HepG2 (cell line): ENCODE results near the gene CHDH. TPM values are rescaled to one million over a fixed set of nuclear protein-coding genes. Genes with fewer than 3 reads are reported as not detected.

ENCODE experiments used
- ATAC-seq: fragments of 200-7000 bp; cut with Tn5 transposase; 3 replicates; pipeline ENCODE4 v1.9.1; 2020; ENCODE audit warnings: mild to moderate bottlenecking, moderate library complexity
- BruUV-seq: library from RNA; stranded (reverse); fragments of 400-500 nt; replicated peaks from 2 replicates; lab custom pipeline; 2021; lab: Mats Ljungman, UMichigan
- CTCF ChIA-PET: fragments of 300-600 bp; formaldehyde crosslinking; extraction: SDS; loops from one replicate; lab custom pipeline; 2021; ENCODE audit warnings: low total read pairs, inconsistent platforms, low intra/inter-chr PET ratio; lab: Yijun Ruan, JAX
- POLR2A ChIA-PET: fragments of 350-600 bp; sonication (Branson Sonifier 250); formaldehyde crosslinking; loops from one replicate; lab custom pipeline; 2020; ENCODE audit warnings: antibody characterized with exemption, inconsistent platforms; lab: Yijun Ruan, JAX
- DNase-seq: peaks from one replicate; pipeline ENCODE4 v3.0.0-alpha.2; 2015; ENCODE audit warnings: low spot score
- FAIRE-seq: peaks from 3 replicates; lab custom pipeline; 2011; peaks lifted over from hg19 to GRCh38; lab: Jason Lieb, UNC
- H2AFZ ChIP-seq: one replicate; pipeline ENCODE4 v1.6.1; 2011; ENCODE audit warnings: low read length, inconsistent platforms
- H3K27ac ChIP-seq: fragments of 300-600 bp; 3 replicates; pipeline ENCODE4 v1.8.0; 2011; ENCODE audit warnings: mixed run types, mild to moderate bottlenecking, mixed read lengths, low read length, inconsistent platforms; ENCODE audit not compliant: insufficient read depth; ENCODE audit errors: extremely low read length
- H3K27me3 ChIP-seq, 2 experiments: fragments of 200-600 bp in 1 of 2; 2 replicates in 1 of 2; 3 replicates in 1 of 2; pipeline versions ENCODE4 v1.6.0 to v1.8.0; 2011; ENCODE audit warnings: low read length in 2 of 2, mild to moderate bottlenecking in 2 of 2, moderate library complexity in 2 of 2, inconsistent platforms in 1 of 2; ENCODE audit not compliant: insufficient read depth in 2 of 2, control insufficient read depth in 1 of 2
- H3K36me3 ChIP-seq, 2 experiments: fragments of 200-600 bp in 1 of 2; replicated peaks in 1 of 2; 2 replicates in 1 of 2; 3 replicates in 1 of 2; pipeline versions ENCODE4 v1.5.1 to v1.8.0; 2011; ENCODE audit warnings: low read length in 2 of 2, inconsistent platforms in 1 of 2; ENCODE audit not compliant: insufficient read depth in 2 of 2, control insufficient read depth in 1 of 2
- H3K4me1 ChIP-seq: 2 replicates; pipeline ENCODE4 v1.5.1; 2012; ENCODE audit warnings: low read length, inconsistent platforms; ENCODE audit not compliant: insufficient read depth
- H3K4me2 ChIP-seq: 2 replicates; pipeline ENCODE4 v1.6.0; 2011; ENCODE audit warnings: low read depth, low read length, inconsistent platforms
- H3K4me3 ChIP-seq, 3 experiments: fragments of 200-600 bp in 1 of 3; sonication (generic), shearing (Covaris generic) in 1 of 3; replicated peaks in 1 of 3; 2 replicates each; pipeline ENCODE4 v1.5.1; 2011 to 2016; ENCODE audit warnings: low read length in 3 of 3, inconsistent platforms in 2 of 3, low read depth in 2 of 3, mild to moderate bottlenecking in 2 of 3, control low read depth in 1 of 3, mixed read lengths in 1 of 3; ENCODE audit not compliant: insufficient read depth in 1 of 3
- H3K79me2 ChIP-seq: one replicate; pipeline ENCODE4 v1.6.1; 2011; ENCODE audit warnings: low read length, inconsistent platforms; ENCODE audit not compliant: insufficient read depth
- H3K9ac ChIP-seq: 2 replicates; pipeline ENCODE4 v1.6.0; 2011; ENCODE audit warnings: mild to moderate bottlenecking, low read depth, low read length, inconsistent platforms; ENCODE audit not compliant: insufficient read depth
- H3K9me3 ChIP-seq: 2 replicates; pipeline ENCODE4 v1.5.1; 2012; ENCODE audit warnings: mild to moderate bottlenecking, low read length
- H4K20me1 ChIP-seq: 2 replicates; pipeline ENCODE4 v1.6.0; 2011; ENCODE audit warnings: inconsistent platforms, mild to moderate bottlenecking, low read length, moderate library complexity; ENCODE audit not compliant: insufficient read depth
- CBX5 ChIP-seq: sonication (generic); formaldehyde crosslinking; IDR thresholded peaks from 2 replicates; pipeline ENCODE4 v1.4.0; 2020; ENCODE audit warnings: missing genetic modification reagents, borderline replicate concordance
- CCAR2 ChIP-seq: fragments of 200-400 bp; formaldehyde crosslinking; optimal IDR thresholded peaks from 2 replicates; pipeline ENCODE3; 2018; ENCODE audit warnings: low read depth, mild to moderate bottlenecking, low read length, moderate library complexity
- HDAC6 ChIP-seq: fragments of 200-600 bp; sonication (generic); IDR thresholded peaks from 2 replicates; pipeline ENCODE4 v1.7.0; 2017; ENCODE audit warnings: mild to moderate bottlenecking, antibody characterized with exemption, low read length, low read depth
- NFE2L2 ChIP-seq: fragments of 150-350 bp; IDR thresholded peaks from 2 replicates; pipeline ENCODE4 v1.6.1; 2014; ENCODE audit warnings: low read length
- PAWR ChIP-seq: sonication (generic); formaldehyde crosslinking; IDR thresholded peaks from 2 replicates; pipeline ENCODE4 v1.4.0; 2020; ENCODE audit warnings: missing genetic modification reagents, mild to moderate bottlenecking, borderline replicate concordance
- POLR2A ChIP-seq, 2 experiments: IDR thresholded peaks; 2 replicates each; pipeline ENCODE4 v1.6.1; 2011; ENCODE audit warnings: low read depth in 2 of 2, low read length in 2 of 2, mild to moderate bottlenecking in 1 of 2, moderate library complexity in 1 of 2; ENCODE audit not compliant: insufficient read depth in 1 of 2
- RBM39 ChIP-seq: fragments of 200-400 bp; formaldehyde crosslinking; IDR thresholded peaks from one replicate; pipeline ENCODE4 v1.6.1; 2018; ENCODE audit warnings: antibody characterized with exemption, mild to moderate bottlenecking, low read depth, low read length; ENCODE audit not compliant: poor library complexity, severe bottlenecking
- TERF1 ChIP-seq: sonication (generic); formaldehyde crosslinking; IDR thresholded peaks from 2 replicates; pipeline ENCODE4 v1.8.0; 2022; ENCODE audit warnings: mild to moderate bottlenecking, missing genetic modification reagents, moderate library complexity
- ZNF180 ChIP-seq: sonication (generic); formaldehyde crosslinking; IDR thresholded peaks from 2 replicates; pipeline ENCODE4 v1.4.0; 2020; ENCODE audit warnings: low read depth, missing genetic modification reagents, borderline replicate concordance
- ZNF547 ChIP-seq: sonication (generic); formaldehyde crosslinking; IDR thresholded peaks from 2 replicates; pipeline ENCODE4 v1.5.1; 2020; ENCODE audit warnings: mild to moderate bottlenecking, missing genetic modification reagents
- ZNF629 ChIP-seq: sonication (generic); formaldehyde crosslinking; conservative IDR thresholded peaks from 2 replicates; pipeline ENCODE4 v1.5.0; 2020; ENCODE audit warnings: missing genetic modification reagents
- ZNF660 ChIP-seq: sonication (generic); formaldehyde crosslinking; IDR thresholded peaks from 2 replicates; pipeline ENCODE4 v1.5.1; 2020; ENCODE audit warnings: mild to moderate bottlenecking, low read depth, missing genetic modification reagents, borderline replicate concordance
- ZNF749 ChIP-seq: sonication (generic); formaldehyde crosslinking; IDR thresholded peaks from 2 replicates; pipeline ENCODE4 v1.8.0; 2022; ENCODE audit warnings: mild to moderate bottlenecking, missing genetic modification reagents, moderate library complexity, borderline replicate concordance
- ZNF775 ChIP-seq: sonication (generic); formaldehyde crosslinking; IDR thresholded peaks from 2 replicates; pipeline ENCODE4 v1.4.0; 2020; ENCODE audit warnings: missing genetic modification reagents, mild to moderate bottlenecking, moderate library complexity, borderline replicate concordance
- ZNF780A ChIP-seq: sonication (generic); formaldehyde crosslinking; IDR thresholded peaks from 2 replicates; pipeline ENCODE4 v1.8.0; 2022; ENCODE audit warnings: mild to moderate bottlenecking, missing genetic modification reagents, moderate library complexity
- ZSCAN5A ChIP-seq: sonication (generic); formaldehyde crosslinking; IDR thresholded peaks from 2 replicates; pipeline ENCODE4 v1.8.0; 2022; ENCODE audit warnings: mild to moderate bottlenecking, missing genetic modification reagents, borderline replicate concordance
- WGBS: methylation state at CpG from one replicate; pipeline ENCODE4 v1.1.6; 2017; ENCODE audit warnings: low lambda C conversion rate; 5-methylcytosine and 5-hydroxymethylcytosine counted together
- in situ Hi-C: cut with HindIII; loops from 2 replicates; pipeline ENCODE4 v1.10.0; 2017; ENCODE audit warnings: low pct_unique_long_range_greater_than_20kb; ENCODE audit not compliant: extremely low pct_ligation_motif_present
- intact Hi-C: fragments of 100-400 bp; cut with micrococcal nuclease; formaldehyde crosslinking; loops from one replicate; pipeline ENCODE4 v1.10.0; 2022; ENCODE audit not compliant: unreplicated experiment
- polyA plus RNA-seq, 8 experiments: library from polyadenylated mRNA; depleted of rRNA in 3 of 8; stranded (reverse) in 7 of 8; unstranded in 1 of 8; fragments of >200 nt; fragmentation: Illumina TruSeq in 4 of 8; extraction: Trizol in 4 of 8; gene quantifications; 2 replicates each; pipeline versions ENCODE4 v1.2.1 to v1.2.3, GENCODE V29; 2011 to 2016; ENCODE audit warnings: low read depth in 4 of 8, missing spikeins in 1 of 8, mixed read lengths in 1 of 8; ENCODE audit not compliant: insufficient read depth in 1 of 8
- total RNA-seq, 5 experiments: library from RNA; depleted of rRNA; stranded (reverse); fragments of >200 nt; fragmentation: Illumina TruSeq; extraction: Trizol; gene quantifications; 2 replicates each; pipeline ENCODE4 v1.2.3, GENCODE V29; 2016; ENCODE audit warnings: low read depth in 1 of 5

Gene CHDH
- total and polyA plus RNA-seq, 2 of the 13 experiments (the other 11 are each of a cell fraction or from before 2014, with no cell fraction given): 28.1 to 48.9 TPM

GRCh38 chr3:53826048-53826447 is 20.2 kb downstream of the CHDH start:
- no peak for DNase-seq
- WGBS: 87% methylated on average over 1 of the region's 1 CpG
- BruUV-seq: no TSS peak
- intact Hi-C loops (no loop called here), in situ Hi-C loops (no loop called here)
- Histone ChIP-seq H3K27ac (no peak overlapping the region), H3K9me3 (no peaks in the 10 kb centered on the region), H3K4me3 (no peak overlapping the region), H4K20me1 (peaks cover 72% of the 10 kb centered on the region), H3K4me2 (no peak overlapping the region), H3K79me2 (peaks cover 70% of the 10 kb centered on the region), H3K4me1 (peaks cover 74% of the 10 kb centered on the region), H2AFZ (no peak overlapping the region), H3K27me3 (no peaks in the 10 kb centered on the region), H3K36me3 (peaks cover 35 to 95% of the 10 kb centered on the region in 2 experiments), H3K9ac (no peak overlapping the region)
- CTCF ChIA-PET: no interaction called here
- FAIRE-seq: no peak
- no peak for ATAC-seq
- TF ChIP-seq POLR2A (IDR thresholded peaks at IDR 0.05; ENCODE audit: insufficient read depth in 1 of 2, low read depth in 2 of 2, low read length in 2 of 2): no peak
- no peak for TF ChIP-seq ZNF547 (CRISPR knock-in tag)
- TF ChIP-seq ZNF780A (CRISPR knock-in tag): no peak
- TF ChIP-seq CCAR2: no peak
- POLR2A ChIA-PET: interaction anchor here (1.7 kb wide), 1 partner anchor 19 kb away, joined by 5 read pairs; no protein-coding TSS in a partner anchor

GRCh38 chr3:53824795-53825194 is 21.4 kb downstream of the CHDH start:
- DNase-seq (no peak), ATAC-seq (no peak), FAIRE-seq (no peak)
- intact Hi-C loops (no loop called here), in situ Hi-C loops (no loop called here)
- H3K27ac ChIP-seq: no peak overlapping the region
- H3K9ac ChIP-seq: no peak overlapping the region
- peaks cover 77% of the 10 kb centered on the region for H3K4me1 ChIP-seq
- H2AFZ ChIP-seq: no peak overlapping the region
- ChIA-PET CTCF (no interaction called here), POLR2A (interaction anchor here (1.4 to 1.7 kb wide), 2 partner anchors 17 to 20 kb away, joined by 3 to 5 read pairs; no protein-coding TSS in a partner anchor)
- H3K4me3 ChIP-seq: no peak overlapping the region
- H3K79me2 ChIP-seq: peaks cover 59% of the 10 kb centered on the region
- H3K36me3 ChIP-seq: peaks cover 42 to 97% of the 10 kb centered on the region in 2 experiments
- BruUV-seq: no TSS peak
- H3K4me2 ChIP-seq: no peak overlapping the region
- WGBS: 100% methylated on average over 4 of the region's 4 CpGs
- no peaks in the 10 kb centered on the region for H3K9me3 ChIP-seq
- H3K27me3 ChIP-seq: no peaks in the 10 kb centered on the region
- peaks cover 61% of the 10 kb centered on the region for H4K20me1 ChIP-seq
- no peak for TF ChIP-seq ZNF775 (CRISPR knock-in tag)
- no peak for TF ChIP-seq TERF1 (CRISPR knock-in tag)
- no peak for TF ChIP-seq ZNF629 (CRISPR knock-in tag)
- no peak for TF ChIP-seq HDAC6
- no peak for TF ChIP-seq ZNF749 (CRISPR knock-in tag)
- no peak for TF ChIP-seq ZNF180
- TF ChIP-seq ZNF660 (CRISPR knock-in tag): no peak
- TF ChIP-seq CBX5 (CRISPR knock-in tag): no peak
- TF ChIP-seq ZSCAN5A (CRISPR knock-in tag): no peak
- no peak for TF ChIP-seq RBM39
- TF ChIP-seq PAWR (CRISPR knock-in tag): no peak
- no peak for TF ChIP-seq NFE2L2
